AG09319 (cell line): ENCODE data around the gene ADCY2.

ENCODE experiments used
- DNase-seq: peaks from one replicate; pipeline ENCODE4 v3.0.0-alpha.2; 2010; ENCODE audit warnings: low read depth; ENCODE audit errors: extremely low read depth
- TF ChIP-seq, protein P1 (sequence below): IDR thresholded peaks from 2 replicates; pipeline ENCODE4 v1.5.1; 2011; ENCODE audit warnings: low read depth, mild to moderate bottlenecking, inconsistent platforms, low read length, moderate library complexity

The ADCY2 gene

DNA sequence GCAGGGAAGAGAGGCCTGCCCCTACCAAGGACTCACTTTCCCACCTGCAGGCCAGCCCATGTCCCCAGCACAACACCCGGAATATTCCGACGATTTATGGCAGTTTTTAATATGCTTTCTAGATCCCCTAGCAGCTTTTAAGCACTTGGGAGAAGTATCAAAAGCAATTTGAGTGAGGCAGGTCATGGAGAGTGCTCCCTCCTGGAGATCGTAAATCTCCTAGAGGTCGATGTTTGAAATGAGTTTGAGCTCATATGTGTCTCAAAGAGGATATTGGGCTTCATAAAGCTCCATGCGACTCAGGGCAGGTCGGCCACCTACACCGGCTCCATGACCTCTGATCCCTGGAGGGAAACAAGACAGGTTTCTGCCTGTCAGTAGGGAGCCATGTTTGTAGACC, 427.7 kb downstream of the ADCY2 start:
- no peak for DNase-seq
- TF ChIP-seq, protein P1, sequence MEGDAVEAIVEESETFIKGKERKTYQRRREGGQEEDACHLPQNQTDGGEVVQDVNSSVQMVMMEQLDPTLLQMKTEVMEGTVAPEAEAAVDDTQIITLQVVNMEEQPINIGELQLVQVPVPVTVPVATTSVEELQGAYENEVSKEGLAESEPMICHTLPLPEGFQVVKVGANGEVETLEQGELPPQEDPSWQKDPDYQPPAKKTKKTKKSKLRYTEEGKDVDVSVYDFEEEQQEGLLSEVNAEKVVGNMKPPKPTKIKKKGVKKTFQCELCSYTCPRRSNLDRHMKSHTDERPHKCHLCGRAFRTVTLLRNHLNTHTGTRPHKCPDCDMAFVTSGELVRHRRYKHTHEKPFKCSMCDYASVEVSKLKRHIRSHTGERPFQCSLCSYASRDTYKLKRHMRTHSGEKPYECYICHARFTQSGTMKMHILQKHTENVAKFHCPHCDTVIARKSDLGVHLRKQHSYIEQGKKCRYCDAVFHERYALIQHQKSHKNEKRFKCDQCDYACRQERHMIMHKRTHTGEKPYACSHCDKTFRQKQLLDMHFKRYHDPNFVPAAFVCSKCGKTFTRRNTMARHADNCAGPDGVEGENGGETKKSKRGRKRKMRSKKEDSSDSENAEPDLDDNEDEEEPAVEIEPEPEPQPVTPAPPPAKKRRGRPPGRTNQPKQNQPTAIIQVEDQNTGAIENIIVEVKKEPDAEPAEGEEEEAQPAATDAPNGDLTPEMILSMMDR: no peak

DNA sequence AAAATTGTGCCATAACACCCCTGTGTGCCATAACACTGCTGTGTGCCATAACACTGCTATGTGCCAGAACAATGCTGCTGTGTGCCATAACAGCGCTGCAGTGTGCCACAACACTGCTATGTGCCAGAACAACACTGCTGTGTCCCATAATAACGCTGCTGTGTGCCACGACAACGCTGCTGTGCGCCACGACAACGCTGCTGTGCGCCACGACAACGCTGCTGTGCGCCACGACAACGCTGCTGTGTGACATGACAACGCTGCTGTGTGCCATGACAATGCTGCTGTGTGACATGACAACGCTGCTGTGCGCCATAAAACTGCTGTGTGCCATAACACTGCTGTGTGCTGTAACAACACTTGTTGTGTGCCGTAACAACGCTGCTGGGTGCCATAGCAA, 429.1 kb downstream of the ADCY2 start:
- no peak for DNase-seq
- TF ChIP-seq, protein P1: no peak

DNA sequence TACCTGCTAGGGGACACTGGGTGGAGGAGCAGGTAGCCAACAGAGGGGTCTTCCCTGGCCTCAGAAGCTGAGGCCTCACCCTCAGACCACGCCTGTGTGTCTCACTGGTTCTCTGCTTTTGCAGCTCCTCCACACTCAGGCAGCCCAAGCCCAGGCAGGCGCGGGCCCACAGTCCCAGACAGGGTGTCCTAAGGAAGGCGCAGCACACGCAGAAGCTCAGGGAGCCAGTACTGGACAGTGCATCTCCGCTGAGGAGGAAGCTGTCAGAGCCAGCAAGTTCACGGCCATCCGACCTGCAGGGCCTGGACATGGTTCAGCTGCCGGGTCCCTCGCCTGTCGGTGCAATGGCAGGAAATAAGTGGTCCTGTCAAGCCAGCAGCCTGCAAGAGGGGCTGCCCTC, 429.7 kb downstream of the ADCY2 start:
- TF ChIP-seq, protein P1: no peak
- DNase-seq: no peak

DNA sequence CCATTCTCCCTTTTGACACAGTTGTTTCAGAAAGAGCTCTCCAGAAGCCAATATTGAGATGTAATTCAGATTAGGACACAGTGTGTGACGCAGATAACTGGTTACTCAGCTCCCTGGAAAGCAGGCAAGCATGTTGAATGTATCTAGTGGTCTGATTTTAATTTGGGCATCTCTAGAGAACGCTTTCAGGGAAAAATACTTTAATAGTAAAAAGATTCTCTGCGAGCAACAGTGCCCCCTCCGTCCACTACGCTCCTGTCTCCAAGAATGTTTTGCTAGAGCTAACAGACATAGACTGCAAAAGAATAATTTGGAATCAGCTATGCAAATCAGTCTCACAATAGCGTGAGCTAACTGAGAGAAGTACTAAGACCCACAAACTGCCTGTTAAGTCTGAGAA, 431.7 kb downstream of the ADCY2 start:
- TF ChIP-seq, protein P1: peak; percentile 36
- no peak for DNase-seq

DNA sequence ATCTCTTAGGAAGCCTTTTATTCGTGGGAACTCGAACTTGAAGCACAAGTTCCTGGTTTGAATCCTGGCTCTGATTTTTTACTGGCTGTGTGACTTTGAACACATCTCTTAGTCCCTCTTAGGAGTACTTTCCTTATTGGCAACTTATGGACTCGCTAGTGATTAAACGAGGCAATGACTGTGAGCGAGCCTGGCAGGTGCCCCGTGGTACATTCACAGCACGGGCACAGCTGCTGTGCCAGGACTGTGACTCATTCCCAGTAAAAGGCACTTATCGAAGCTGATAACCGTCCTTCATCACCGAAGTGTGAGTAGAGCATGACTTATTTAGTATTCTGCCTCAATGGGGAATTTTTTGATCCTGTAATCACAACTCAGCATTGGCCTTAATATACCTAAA, 432.3 kb downstream of the ADCY2 start:
- no peak for DNase-seq
- TF ChIP-seq, protein P1: no peak

DNA sequence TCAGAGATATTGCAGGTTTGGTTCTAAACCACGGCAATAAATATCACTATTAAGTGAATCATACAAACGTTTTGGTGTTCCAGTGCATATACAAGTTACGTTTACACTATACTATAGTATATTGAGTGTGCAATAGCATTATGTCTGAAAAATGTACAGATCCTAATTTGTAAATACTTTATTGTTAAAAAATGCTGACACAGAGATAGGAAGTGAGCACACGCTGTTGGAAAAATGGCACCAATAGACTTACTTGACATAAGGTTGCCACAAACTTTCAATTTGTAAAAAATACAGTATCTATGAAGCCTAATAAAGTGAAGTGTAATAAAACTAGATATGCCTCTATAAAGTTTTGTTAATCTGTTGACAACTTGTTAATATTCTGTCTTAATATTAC, 439.0 kb downstream of the ADCY2 start:
- TF ChIP-seq, protein P1: no peak
- DNase-seq: no peak

DNA sequence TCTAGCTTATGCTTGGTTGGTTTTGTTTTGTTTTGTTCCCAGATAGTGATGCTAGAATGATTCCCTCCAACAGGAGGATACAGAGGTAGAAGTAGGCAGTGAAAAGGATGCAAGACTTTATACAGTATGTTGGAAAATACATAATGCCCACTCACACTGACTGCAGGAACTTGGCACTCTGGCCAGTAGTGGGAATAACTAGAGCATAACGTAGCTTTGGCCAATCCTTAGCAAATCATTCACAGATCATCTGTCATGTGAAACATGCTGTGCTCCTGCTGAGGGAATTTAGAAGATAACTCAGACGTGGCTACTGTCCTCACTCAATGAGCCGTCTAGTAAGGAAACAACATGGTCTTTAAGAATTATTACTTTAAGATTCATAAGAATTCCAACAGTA, 441.5 kb downstream of the ADCY2 start:
- no peak for DNase-seq
- TF ChIP-seq, protein P1: no peak
